Lower lobe of right lung (tissue), 2 donors: ENCODE results near the gene GATA5. TPM values are rescaled to one million over a fixed set of nuclear protein-coding genes. Genes with fewer than 3 reads are reported as not detected.

Experiments
- ATAC-seq, 2 donors: fragments of 200-7000 bp; cut with Tn5 transposase; one replicate each; pipeline ENCODE4 v1.9.1; 2020 to 2022; ENCODE audit warnings: mild to moderate bottlenecking in 2 of 2, moderate library complexity in 2 of 2
- DNase-seq: peaks from one replicate; pipeline ENCODE4 v3.0.0-alpha.2; 2020
- H3K27ac ChIP-seq: fragments of 200-600 bp; one replicate; pipeline ENCODE4 v1.8.0; 2022
- H3K27me3 ChIP-seq: fragments of 200-600 bp; one replicate; pipeline ENCODE4 v1.8.0; 2022; ENCODE audit warnings: low read depth
- H3K36me3 ChIP-seq: fragments of 200-600 bp; one replicate; pipeline ENCODE4 v1.8.0; 2022; ENCODE audit warnings: mild to moderate bottlenecking
- H3K4me1 ChIP-seq: fragments of 200-600 bp; one replicate; pipeline ENCODE4 v1.8.0; 2022
- H3K4me3 ChIP-seq: fragments of 200-600 bp; one replicate; pipeline ENCODE4 v1.8.0; 2022; ENCODE audit warnings: mild to moderate bottlenecking
- H3K9me3 ChIP-seq: fragments of 200-600 bp; one replicate; pipeline ENCODE4 v1.8.0; 2022
- intact Hi-C: fragments of 100-400 bp; cut with DNase I; formaldehyde crosslinking; loops from one replicate; pipeline ENCODE4 v1.11.0; 2022
- total RNA-seq: library from RNA; stranded (reverse); fragmentation: NEBNext Ultra II Directional; extraction: Animal tissue kit (Norgen Biotek cat#: 25700); gene quantifications from one replicate; pipeline ENCODE4 v1.2.1, GENCODE V29; 2021
- TF ChIP-seq, protein P1 (sequence below): fragments of 200-600 bp; IDR thresholded peaks from one replicate; pipeline ENCODE4 v1.8.0; 2022; ENCODE audit warnings: antibody characterized with exemption, mild to moderate bottlenecking
- donor health status: DM: no; HTN: yes; CAD: no; lungs with severe emphysema.

The GATA5 gene
- total RNA-seq, 1 donor from 2014 or later, result 1.8 TPM

DNA sequence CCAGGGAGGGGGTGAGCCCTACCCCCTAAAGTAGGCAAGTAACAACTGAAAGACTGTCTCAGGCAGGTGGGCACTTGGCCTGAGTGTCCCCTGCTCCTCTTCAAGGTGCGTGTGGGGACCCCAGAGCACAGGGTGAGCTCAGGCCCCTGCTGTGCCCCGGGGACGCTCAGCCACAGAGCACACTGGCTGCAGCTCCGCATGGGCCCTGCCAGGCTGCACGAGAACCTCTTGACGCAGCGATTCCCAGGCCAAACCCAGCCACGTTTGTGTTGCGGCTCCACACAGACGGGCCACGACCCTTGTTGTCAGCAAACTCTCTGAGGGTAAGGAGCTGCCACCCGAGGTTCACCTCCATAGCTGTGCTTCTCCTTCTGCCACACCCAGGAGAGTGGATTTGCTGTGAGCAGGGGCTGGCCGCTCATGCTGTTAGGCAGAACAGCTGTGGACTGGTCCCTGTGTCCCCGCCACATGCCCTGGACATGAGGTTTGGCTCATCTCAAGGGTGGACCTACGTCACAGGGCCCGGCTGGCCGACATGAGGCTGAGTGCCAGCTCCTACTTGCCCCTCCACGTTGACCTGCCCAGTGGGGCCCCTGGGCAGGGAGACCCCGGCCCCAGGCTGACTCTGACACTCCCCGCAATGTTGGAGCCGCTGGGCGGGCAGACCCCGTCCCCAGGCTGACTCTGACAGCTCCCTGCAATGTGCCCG lies 29.7 kb upstream of the GATA5 start:
- Histone ChIP-seq H3K36me3 (no peaks in the 10 kb centered on the region), H3K4me3 (no peak overlapping the region), H3K9me3 (no peaks in the 10 kb centered on the region), H3K27me3 (no peaks in the 10 kb centered on the region), H3K27ac (no peak overlapping the region), H3K4me1 (no peaks in the 10 kb centered on the region)
- DNase-seq (no peak), ATAC-seq (no peak)
- TF ChIP-seq, protein P1, sequence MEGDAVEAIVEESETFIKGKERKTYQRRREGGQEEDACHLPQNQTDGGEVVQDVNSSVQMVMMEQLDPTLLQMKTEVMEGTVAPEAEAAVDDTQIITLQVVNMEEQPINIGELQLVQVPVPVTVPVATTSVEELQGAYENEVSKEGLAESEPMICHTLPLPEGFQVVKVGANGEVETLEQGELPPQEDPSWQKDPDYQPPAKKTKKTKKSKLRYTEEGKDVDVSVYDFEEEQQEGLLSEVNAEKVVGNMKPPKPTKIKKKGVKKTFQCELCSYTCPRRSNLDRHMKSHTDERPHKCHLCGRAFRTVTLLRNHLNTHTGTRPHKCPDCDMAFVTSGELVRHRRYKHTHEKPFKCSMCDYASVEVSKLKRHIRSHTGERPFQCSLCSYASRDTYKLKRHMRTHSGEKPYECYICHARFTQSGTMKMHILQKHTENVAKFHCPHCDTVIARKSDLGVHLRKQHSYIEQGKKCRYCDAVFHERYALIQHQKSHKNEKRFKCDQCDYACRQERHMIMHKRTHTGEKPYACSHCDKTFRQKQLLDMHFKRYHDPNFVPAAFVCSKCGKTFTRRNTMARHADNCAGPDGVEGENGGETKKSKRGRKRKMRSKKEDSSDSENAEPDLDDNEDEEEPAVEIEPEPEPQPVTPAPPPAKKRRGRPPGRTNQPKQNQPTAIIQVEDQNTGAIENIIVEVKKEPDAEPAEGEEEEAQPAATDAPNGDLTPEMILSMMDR, result no peak
- intact Hi-C loops, result no loop called here

DNA sequence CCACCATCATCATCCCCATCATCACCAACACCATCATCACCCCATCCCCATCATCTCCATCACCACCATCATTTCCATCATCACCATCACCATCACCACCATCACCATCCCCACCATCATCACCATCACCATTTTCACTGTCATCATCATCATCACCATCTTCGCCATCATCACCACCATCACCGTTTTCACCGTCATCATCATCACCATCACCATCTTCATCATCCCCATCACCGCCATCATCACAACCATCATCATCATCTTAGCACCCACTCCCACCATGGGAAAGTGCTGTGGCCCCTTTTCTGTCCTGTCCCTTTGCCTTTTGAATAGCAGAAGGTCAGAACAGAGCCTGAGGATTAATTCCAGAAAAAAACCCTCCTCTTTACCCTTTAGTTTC lies 28.5 kb upstream of the GATA5 start:
- Histone ChIP-seq H3K36me3 (no peaks in the 10 kb centered on the region), H3K4me3 (no peak overlapping the region), H3K27ac (no peak overlapping the region), H3K4me1 (no peaks in the 10 kb centered on the region), H3K9me3 (no peaks in the 10 kb centered on the region), H3K27me3 (no peaks in the 10 kb centered on the region)
- TF ChIP-seq, protein P1, result no peak
- intact Hi-C loops, result no loop called here
- ATAC-seq, result no peak
- DNase-seq, result no peak

DNA sequence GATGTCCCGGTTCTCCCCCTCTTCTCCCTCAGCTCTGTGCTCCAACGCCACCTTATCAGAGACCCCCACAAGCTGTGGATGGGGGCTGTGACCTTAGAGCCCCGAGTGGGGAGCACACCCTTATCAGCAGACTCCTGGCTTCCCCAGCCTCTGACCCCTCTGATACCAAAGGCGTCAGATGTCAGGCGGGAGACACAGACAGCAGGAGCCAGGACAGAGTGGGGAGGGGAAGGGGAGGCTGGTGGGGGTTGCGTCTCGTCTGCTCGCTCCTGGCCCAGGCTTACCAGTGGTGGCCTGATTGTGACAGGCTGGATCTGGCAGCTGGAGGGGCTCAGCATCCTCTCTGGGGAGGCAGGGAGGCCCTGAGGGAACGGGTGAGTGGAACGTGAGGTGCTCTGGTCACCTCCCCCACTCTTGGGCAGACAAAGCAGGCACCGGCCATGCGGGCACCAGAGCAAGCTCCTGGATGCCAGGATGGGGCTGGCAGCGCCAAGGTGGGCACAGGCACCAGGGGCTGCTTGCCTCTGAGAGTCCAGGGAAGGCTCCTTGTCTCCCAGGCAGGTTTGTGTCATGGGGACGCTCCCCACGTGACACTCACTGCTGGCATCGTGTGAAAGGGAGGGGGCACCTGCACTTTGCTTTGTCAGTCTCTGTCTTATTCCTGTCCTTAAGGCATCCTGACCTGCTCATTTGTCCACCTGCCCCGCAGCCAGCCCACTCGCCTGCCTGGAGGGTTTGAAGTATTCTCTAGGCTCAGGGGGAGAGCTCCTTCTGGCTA lies 27.8 kb upstream of the GATA5 start:
- H3K9me3 ChIP-seq, result no peaks in the 10 kb centered on the region
- DNase-seq (no peak), ATAC-seq (no peak)
- TF ChIP-seq, protein P1, result no peak
- intact Hi-C loops, result no loop called here
- H3K27me3 ChIP-seq, result no peaks in the 10 kb centered on the region
- H3K27ac ChIP-seq, result no peak overlapping the region
- no peak overlapping the region for H3K4me3 ChIP-seq
- H3K36me3 ChIP-seq, result no peaks in the 10 kb centered on the region
- no peaks in the 10 kb centered on the region for H3K4me1 ChIP-seq

DNA sequence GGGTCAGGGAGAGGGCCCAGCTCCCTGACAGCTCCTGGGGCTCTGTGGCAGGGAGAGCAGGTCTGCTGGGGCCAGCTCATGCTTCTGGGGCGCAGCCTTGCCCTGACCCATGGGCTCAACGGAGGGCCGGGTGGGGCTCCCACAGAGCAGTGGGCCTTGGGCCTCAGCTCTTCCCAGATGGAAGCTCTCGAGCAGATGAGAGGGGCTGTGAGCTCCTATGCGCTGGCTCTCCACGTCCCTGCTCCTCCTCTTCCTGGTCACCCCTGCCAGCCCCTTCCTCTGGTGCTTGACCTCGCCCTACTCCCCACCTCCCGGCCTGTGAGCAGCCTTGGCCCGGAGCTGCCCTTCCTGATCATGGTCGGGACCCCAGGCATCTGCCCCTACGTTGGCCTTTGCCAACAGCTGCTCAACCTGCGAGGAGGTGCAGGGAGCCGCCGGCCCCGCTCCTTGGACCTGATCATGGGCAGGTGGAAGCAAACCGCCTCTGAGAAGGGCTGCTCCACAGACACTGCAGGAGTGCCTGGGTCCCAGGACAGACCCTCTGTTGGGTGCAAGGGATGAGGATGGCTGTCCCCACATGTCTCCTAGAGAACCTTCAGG lies 26.8 kb upstream of the GATA5 start:
- DNase-seq (no peak), ATAC-seq (no peak)
- Histone ChIP-seq H3K4me1 (no peaks in the 10 kb centered on the region), H3K27ac (no peak overlapping the region), H3K4me3 (no peak overlapping the region), H3K36me3 (no peaks in the 10 kb centered on the region), H3K27me3 (no peaks in the 10 kb centered on the region), H3K9me3 (no peaks in the 10 kb centered on the region)
- intact Hi-C loops, result no loop called here
- TF ChIP-seq, protein P1, result no peak

DNA sequence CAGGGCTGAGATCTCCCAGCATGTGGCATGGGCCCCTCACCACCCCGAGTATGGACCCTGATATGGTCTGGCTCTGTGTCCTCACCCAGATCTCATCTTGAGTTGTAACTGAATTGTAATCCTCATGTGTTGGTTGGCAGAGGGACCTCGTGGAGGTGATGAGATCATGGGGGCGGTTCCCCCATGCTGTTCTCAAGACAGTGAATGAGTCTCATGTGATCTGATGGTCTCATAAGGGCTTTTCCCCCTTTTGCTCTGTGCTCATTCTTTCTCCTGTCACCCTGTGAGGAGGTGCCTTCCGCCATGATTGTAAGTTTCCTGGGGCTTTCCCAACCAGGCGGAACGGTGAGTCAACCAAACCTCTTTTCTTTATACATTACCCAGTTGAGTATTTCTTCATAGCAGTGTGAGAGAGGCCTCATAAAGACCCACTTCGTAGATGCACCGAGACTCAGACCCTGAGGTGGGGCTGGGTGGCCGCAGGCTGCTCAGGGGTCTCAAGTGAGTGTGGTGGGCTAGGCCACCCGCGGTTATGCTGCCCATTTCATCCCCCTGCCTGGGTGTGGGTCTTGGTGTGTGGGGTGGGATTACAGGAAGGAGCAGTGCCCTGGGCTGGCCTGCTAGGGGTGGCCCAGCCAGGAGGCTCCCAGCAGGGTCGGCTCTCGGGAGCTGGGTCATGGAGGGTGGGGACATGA lies 26.2 kb upstream of the GATA5 start:
- H3K9me3 ChIP-seq, result no peaks in the 10 kb centered on the region
- TF ChIP-seq, protein P1, result no peak
- no peaks in the 10 kb centered on the region for H3K4me1 ChIP-seq
- intact Hi-C loops, result no loop called here
- no peaks in the 10 kb centered on the region for H3K36me3 ChIP-seq
- no peak overlapping the region for H3K27ac ChIP-seq
- DNase-seq (no peak), ATAC-seq (no peak)
- H3K27me3 ChIP-seq, result no peaks in the 10 kb centered on the region
- H3K4me3 ChIP-seq, result no peak overlapping the region
